GM12892 (cell line): Measurements from ENCODE around the gene PTPRN2.

ENCODE experiments used
- POLR2AphosphoS5 ChIP-seq: IDR thresholded peaks from 2 replicates; pipeline ENCODE4 v1.6.1; 2011; ENCODE audit warnings: low read depth, low read length, control low read depth
- TAF1 ChIP-seq: IDR thresholded peaks from 2 replicates; pipeline ENCODE4 v1.6.1; 2011; ENCODE audit warnings: low read depth, mild to moderate bottlenecking, control low read depth, low read length, borderline replicate concordance

GRCh38 chr7:158454631-158455030 lies 133.0 kb downstream of the PTPRN2 start:
- TF ChIP-seq POLR2AphosphoS5 (no peak), TAF1 (no peak)
